ENCODE measurements around the gene SCNM1.
A peak's percentile ranks its signal among the peaks of the same experiment; 100 is the strongest.
"Not testable (repeated sequence)": the region's sequence is repeated elsewhere in the genome, so short reads cannot be mapped to it uniquely, and the experiment has no call there.

Gene SCNM1

GRCh38 chr1:151146412-151147131 lies 19.4 kb upstream of the SCNM1 start, which contains the start of gene SEMA6C:
SEMA6C (minus strand) TSS chr1:151146631; CDS start chr1:151142621, 4,010 bp downstream.
- peak; percentile 91 for DNase-seq (ENCODE audit: low spot score)

GRCh38 chr1:151147132-151147503 lies 18.8 kb upstream of the SCNM1 start:
- no peak for DNase-seq (ENCODE audit: low spot score)

GRCh38 chr1:151147665-151148064 lies 18.3 kb upstream of the SCNM1 start:
- DNase-seq (ENCODE audit: low spot score) = no peak

DNA sequence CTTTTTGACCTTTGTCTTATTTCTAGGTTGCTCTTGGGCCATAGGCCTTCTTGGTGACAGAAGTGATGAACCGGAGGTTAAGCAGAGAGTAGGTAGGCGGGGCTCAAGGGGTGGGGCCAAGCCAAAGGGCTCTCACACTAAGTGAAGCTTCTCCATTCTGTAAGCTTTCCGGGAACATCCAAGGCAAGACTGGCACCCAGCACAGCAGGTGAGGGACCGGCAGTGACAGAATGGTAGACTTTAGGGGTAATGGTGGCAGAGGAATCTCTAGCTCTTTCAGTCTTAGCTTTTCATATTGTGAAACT lies 9.5 kb upstream of the SCNM1 start, which contains the start of gene TNFAIP8L2:
Gene TNFAIP8L2, plus strand, starts transcription at position 135 of the 305 bp plus-strand sequence. CDS start 2,049 bp downstream, outside the sequence.
- no peak for DNase-seq (ENCODE audit: low spot score)

DNA sequence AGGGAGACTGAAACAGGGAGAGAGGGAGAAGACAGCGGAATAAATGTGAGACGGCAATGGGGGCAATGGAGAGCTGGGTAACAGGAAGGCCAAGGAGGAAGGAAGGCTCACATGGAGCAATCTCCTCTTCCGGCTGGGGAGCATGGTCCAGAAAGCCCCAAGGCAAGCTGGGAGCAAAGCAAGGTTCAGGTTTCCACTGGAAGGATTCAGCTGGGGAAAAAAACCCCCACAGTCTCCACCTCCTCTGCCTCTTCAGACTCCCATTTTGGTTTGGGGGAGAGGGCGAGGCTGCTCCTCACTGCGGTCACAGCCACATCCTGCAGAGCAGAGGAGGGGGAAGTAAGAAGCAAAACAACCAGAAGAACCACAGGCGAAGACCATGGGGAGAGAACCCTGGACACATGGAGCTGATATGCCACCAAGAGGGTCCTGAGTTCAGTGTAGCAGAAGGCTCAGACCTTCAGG lies 8.8 kb upstream of the SCNM1 start:
- DNase-seq (ENCODE audit: low spot score) = no peak

DNA sequence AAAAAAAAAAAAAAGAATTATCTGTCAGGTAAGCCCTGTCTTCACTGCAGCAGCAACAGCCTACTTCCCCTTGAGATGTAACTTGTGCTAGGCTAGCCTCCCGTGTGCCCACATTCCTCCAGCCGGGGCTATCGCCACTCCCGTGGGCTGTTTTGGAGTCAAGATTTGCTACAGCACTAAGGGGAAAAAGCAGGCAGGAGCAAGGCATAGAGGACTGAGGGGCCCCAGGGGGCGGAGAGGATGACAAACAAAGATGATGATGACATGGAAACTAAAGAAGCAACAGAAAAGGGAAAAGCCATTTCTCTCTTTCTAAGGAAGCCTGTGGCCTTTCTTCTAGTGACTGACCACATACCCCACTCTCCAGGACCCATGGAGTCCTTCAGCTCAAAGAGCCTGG lies 7.6 kb upstream of the SCNM1 start:
- DNase-seq (ENCODE audit: low spot score) = no peak

DNA sequence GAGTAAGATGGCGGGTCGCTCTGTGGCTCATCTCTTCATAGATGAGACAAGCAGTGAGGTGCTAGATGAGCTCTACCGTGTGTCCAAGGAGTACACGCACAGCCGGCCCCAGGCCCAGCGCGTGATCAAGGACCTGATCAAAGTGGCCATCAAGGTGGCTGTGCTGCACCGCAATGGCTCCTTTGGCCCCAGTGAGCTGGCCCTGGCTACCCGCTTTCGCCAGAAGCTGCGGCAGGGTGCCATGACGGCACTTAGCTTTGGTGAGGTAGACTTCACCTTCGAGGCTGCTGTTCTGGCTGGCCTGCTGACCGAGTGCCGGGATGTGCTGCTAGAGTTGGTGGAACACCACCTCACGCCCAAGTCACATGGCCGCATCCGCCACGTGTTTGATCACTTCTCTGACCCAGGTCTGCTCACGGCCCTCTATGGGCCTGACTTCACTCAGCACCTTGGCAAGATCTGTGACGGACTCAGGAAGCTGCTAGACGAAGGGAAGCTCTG lies 7.1 kb upstream of the SCNM1 start:
- DNase-seq (ENCODE audit: low spot score) = no peak

GRCh38 chr1:151159373-151159772 lies 6.6 kb upstream of the SCNM1 start:
- DNase-seq (ENCODE audit: low spot score) = no peak

DNA sequence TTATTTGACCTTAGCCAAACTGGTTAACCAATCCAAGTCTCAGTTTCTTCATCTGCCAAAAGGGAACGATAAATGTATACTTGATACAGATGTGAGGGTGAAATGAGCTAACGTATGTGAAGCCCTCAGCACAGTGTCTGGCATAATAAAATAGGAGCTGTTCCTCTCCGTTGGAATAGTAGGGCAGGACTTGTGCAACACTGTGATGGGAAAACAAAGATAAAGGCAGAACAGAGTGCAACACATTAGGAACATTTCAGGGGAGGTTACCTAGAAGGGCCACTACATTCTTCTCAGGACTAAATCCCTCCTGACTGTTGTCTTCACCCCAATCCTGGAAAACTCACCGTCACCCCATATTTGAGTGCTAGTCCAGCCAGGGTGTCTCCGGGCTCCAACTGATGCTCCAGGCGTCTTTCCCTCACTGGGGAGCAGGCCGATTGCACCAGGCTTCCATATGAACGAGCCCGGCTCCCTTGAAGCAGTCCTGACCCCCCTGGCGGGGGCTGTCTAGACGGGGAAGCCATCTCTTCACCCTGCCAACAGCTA lies 1.1 kb upstream of the SCNM1 start:
- no peak for DNase-seq (ENCODE audit: low spot score)

- peak; percentile 21 for DNase-seq (ENCODE audit: low spot score)
Observed at GRCh38 chr1:151165281-151165737, 635 bp upstream of the SCNM1 start.

DNA sequence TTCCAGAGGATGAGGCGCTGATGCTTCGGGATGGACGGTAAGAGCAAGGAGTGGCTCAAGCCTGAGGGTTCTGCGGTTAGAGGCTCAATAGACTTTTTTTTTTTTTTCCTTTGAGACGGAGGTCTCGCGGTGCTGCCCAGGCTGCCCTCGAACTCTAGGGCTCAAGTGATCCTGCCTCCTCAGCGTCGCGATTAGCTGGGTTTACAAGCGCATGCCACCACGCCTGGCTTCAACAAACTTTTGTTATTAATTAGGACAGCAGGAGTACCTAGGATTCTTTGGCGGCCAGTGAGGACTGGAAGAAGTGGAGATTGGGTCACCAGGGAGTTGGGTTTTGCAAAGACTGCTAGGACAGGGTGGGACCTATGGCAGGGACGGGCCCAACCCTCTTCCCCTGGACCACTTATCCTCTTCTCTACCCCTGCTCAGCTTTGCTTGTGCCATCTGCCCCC lies 587 bp downstream of the SCNM1 start:
- peak; percentile 39 for DNase-seq (ENCODE audit: low spot score)

GRCh38 chr1:151167116-151167515 lies 1.2 kb downstream of the SCNM1 start:
- DNase-seq (ENCODE audit: low spot score) = no peak

DNA sequence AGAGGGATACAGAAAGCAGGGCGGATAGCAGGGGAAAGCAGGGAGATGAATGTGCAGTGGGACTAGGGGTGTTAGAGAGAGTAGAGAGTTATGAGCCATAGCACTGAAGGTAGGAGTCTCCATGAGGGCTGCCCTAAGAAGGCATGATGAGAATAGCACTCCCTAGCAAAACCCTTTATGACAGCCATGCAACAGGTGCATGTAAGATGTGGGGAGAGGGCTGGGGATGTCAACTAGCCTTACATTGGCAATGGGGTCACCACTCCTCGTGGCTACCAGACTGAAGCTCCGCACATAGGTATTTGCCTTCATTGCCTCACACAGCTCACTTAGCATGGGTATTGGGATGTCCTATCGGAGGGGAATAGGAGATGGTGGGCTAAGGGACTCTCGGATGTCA lies 5.2 kb downstream of the SCNM1 start:
- DNase-seq (ENCODE audit: low spot score) = no peak

- no peak for DNase-seq (ENCODE audit: low spot score)
Observed at GRCh38 chr1:151175041-151175741, 9.2 kb downstream of the SCNM1 start.

- DNase-seq (ENCODE audit: low spot score) = no peak
Observed at GRCh38 chr1:151175863-151176262, 9.9 kb downstream of the SCNM1 start, which contains the start of gene TMOD4. TMOD4 (minus strand) TSS chr1:151175981; CDS start chr1:151174875, 1,106 bp downstream.

GRCh38 chr1:151176514-151177045 lies 10.6 kb downstream of the SCNM1 start:
- no peak for DNase-seq (ENCODE audit: low spot score)

- no peak for DNase-seq (ENCODE audit: low spot score)
Observed at GRCh38 chr1:151184211-151184610, 18.3 kb downstream of the SCNM1 start.

DNA sequence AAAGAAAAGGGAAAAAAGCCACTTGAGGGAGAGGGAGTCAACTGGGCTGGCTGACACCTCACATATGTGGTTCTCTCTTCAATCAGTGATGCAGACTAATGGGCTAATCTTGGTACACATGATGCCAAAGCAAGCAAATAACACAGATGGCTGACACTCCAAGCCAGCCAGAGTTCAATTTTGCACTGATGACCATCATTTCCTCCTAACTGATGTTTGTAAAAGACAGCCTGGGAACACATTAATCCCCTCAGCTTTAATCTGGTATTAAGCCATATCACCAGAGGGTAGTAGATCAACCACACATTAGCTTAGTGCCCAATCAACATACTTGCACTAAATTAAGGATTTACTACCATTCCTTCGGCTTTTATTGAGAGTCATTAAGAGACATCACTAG lies 21.3 kb downstream of the SCNM1 start:
- DNase-seq (ENCODE audit: low spot score) = no peak

GRCh38 chr1:151188667-151189066 lies 22.7 kb downstream of the SCNM1 start:
- not testable (repeated sequence) for DNase-seq (ENCODE audit: low spot score)

GRCh38 chr1:151189637-151190445 lies 23.9 kb downstream of the SCNM1 start, which contains the start of gene VPS72:
VPS72 (minus strand) TSS chr1:151190197; CDS start chr1:151190121, 76 bp downstream.
- peak; percentile 73 for DNase-seq (ENCODE audit: low spot score)

DNA sequence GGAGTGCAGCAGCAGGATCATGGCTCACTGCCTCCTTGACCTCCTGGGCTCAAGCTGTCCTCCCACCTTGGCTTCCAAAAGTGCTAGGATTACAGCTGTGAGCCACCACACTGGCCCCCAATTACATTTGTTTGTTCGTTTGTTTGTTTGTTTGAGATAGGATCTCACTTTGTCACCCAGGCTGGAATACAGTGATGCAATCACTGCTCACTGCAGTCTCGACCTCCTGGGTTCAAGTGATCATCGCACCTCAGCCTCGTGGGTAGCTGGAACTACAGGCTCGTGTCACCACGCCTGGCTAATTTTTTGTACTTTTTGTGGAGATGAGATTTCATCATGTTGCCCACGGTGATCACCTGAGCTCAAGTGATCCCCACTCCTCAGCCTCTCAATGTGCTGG lies 26.1 kb downstream of the SCNM1 start:
- no peak for DNase-seq (ENCODE audit: low spot score)
